ENCODE measurements around the gene E2F3.

The E2F3 gene

DNA sequence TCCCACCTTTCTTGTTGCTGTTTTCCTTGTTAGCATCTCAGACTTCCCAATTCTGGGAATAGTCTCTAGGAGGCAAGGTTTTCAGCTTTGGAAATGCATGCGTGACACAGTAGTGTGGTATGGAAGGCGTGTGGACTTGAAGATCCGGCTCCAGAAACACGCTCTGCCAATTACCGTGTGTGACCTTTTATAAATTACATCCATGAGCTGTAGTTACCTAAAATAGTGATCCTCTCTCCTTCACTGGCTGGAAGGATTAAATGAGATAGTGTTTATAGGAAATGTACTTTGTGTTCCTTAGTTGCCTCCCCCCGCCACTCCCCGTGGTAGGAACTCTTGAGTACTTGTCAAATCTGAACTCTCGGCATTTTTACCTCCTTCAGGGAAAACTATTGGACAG lies 13.0 kb downstream of the E2F3 start:
- Histone ChIP-seq H3K36me3 (ENCODE audit: insufficient read depth, low read length) (peaks cover 18% of the 10 kb centered on the region), H3K9me3 (ENCODE audit: insufficient read depth, low read depth, low read length) (no peaks in the 10 kb centered on the region), H3K27me3 (ENCODE audit: insufficient read depth, low read length) (no peaks in the 10 kb centered on the region), H3K4me3 (ENCODE audit: low read length) (no peak overlapping the region), H3K9ac (ENCODE audit: low read depth, low read length) (no peak overlapping the region), H3K4me1 (ENCODE audit: insufficient read depth, low read length) (peaks cover 44% of the 10 kb centered on the region), H3K27ac (ENCODE audit: low read depth, low read length) (no peak overlapping the region)
- WGBS, result 94% methylated on average over 7 of the region's 8 CpGs

DNA sequence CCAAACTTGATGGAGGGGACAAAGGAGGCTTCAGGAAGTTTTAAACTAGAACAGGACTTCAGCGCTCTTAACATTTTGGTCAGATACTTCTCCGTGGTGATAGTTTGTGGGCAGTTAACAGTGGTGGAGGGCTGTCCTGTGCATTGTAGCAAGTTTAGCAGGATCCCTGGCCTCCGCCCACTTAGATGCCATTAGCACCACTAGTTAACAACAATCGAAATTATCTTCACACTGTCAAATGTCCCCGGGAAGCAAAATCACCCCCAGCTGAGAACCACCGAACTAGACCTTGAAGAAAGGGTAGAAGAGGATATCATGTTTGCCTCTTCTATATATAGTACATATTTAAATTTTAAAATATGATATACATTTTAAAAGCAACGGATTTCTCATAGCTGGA lies 13.6 kb downstream of the E2F3 start:
- 93% methylated on average over 6 of the region's 7 CpGs for WGBS
- Histone ChIP-seq H3K27ac (ENCODE audit: low read depth, low read length) (no peak overlapping the region), H3K27me3 (ENCODE audit: insufficient read depth, low read length) (no peaks in the 10 kb centered on the region), H3K9me3 (ENCODE audit: insufficient read depth, low read depth, low read length) (no peaks in the 10 kb centered on the region), H3K36me3 (ENCODE audit: insufficient read depth, low read length) (peaks cover 20% of the 10 kb centered on the region), H3K4me1 (ENCODE audit: insufficient read depth, low read length) (peaks cover 43% of the 10 kb centered on the region), H3K4me3 (ENCODE audit: low read length) (no peak overlapping the region), H3K9ac (ENCODE audit: low read depth, low read length) (no peak overlapping the region)

DNA sequence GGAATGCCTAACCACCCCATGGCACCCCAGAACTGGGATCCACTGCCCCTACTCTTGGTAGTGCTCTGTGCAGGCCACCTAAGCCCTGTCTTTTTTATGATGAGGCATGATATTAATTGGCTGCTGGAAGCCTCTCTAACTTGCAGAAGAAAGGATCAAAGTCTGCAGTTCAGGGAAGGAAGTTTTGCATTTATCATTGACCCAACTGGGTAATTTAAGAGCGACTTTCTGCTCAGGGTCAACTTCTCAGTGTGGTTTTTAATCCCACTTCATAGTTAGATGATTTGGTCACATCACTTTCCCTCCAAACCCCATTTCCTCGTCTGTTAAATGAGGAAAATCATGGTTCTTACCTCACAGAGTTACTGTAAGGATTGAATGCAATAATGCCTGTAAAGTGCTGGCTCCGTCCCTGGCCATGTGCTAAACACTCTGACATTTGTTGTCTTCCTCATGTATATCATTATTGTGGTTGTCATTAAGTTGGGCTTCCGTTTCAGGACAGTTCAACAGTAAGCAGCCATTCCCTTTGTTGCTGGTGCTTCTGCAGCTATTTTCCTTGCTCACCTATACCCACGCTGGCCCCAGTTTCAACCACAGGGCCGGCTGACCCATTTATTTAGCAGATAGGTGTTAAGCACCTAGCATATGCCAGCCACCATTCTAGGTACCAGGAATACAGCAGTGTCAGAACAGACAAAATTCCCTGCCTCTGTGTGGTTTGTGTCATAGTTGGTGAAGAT lies 14.2 kb downstream of the E2F3 start:
- Histone ChIP-seq H3K4me1 (ENCODE audit: insufficient read depth, low read length) (peaks cover 41% of the 10 kb centered on the region), H3K36me3 (ENCODE audit: insufficient read depth, low read length) (peaks cover 25% of the 10 kb centered on the region)
- 83% methylated on average over 6 of the region's 6 CpGs for WGBS

GRCh38 chr6:20416567-20417345 lies 15.1 kb downstream of the E2F3 start:
- Histone ChIP-seq H3K27ac (ENCODE audit: low read depth, low read length) (no peak overlapping the region), H3K36me3 (ENCODE audit: insufficient read depth, low read length) (peaks cover 27% of the 10 kb centered on the region), H3K4me3 (ENCODE audit: low read length) (no peak overlapping the region), H3K4me1 (ENCODE audit: insufficient read depth, low read length) (peaks cover 37% of the 10 kb centered on the region), H3K9ac (ENCODE audit: low read depth, low read length) (no peak overlapping the region), H3K9me3 (ENCODE audit: insufficient read depth, low read depth, low read length) (no peaks in the 10 kb centered on the region), H3K27me3 (ENCODE audit: insufficient read depth, low read length) (no peaks in the 10 kb centered on the region)
- WGBS, result 72% methylated on average over 4 of the region's 4 CpGs

More for the DNA sequence above, 14.2 kb downstream of the E2F3 start:
- Histone ChIP-seq H3K4me3 (ENCODE audit: low read length) (no peak overlapping the region), H3K9me3 (ENCODE audit: insufficient read depth, low read depth, low read length) (no peaks in the 10 kb centered on the region), H3K27ac (ENCODE audit: low read depth, low read length) (no peak overlapping the region), H3K9ac (ENCODE audit: low read depth, low read length) (no peak overlapping the region), H3K27me3 (ENCODE audit: insufficient read depth, low read length) (no peaks in the 10 kb centered on the region)

GRCh38 chr6:20417819-20418218 lies 16.1 kb downstream of the E2F3 start:
- H3K4me1 ChIP-seq (ENCODE audit: insufficient read depth, low read length), result peaks cover 36% of the 10 kb centered on the region
- H3K9ac ChIP-seq (ENCODE audit: low read depth, low read length), result no peak overlapping the region
- peaks cover 21% of the 10 kb centered on the region; the same call in 1 of the 2 replicates for H3K36me3 ChIP-seq (ENCODE audit: insufficient read depth, low read length)
- no peaks in the 10 kb centered on the region for H3K9me3 ChIP-seq (ENCODE audit: insufficient read depth, low read depth, low read length)
- 91% methylated on average over 6 of the region's 6 CpGs for WGBS
- H3K27me3 ChIP-seq (ENCODE audit: insufficient read depth, low read length), result no peaks in the 10 kb centered on the region
- no peak overlapping the region for H3K27ac ChIP-seq (ENCODE audit: low read depth, low read length)
- H3K4me3 ChIP-seq (ENCODE audit: low read length), result no peak overlapping the region

DNA sequence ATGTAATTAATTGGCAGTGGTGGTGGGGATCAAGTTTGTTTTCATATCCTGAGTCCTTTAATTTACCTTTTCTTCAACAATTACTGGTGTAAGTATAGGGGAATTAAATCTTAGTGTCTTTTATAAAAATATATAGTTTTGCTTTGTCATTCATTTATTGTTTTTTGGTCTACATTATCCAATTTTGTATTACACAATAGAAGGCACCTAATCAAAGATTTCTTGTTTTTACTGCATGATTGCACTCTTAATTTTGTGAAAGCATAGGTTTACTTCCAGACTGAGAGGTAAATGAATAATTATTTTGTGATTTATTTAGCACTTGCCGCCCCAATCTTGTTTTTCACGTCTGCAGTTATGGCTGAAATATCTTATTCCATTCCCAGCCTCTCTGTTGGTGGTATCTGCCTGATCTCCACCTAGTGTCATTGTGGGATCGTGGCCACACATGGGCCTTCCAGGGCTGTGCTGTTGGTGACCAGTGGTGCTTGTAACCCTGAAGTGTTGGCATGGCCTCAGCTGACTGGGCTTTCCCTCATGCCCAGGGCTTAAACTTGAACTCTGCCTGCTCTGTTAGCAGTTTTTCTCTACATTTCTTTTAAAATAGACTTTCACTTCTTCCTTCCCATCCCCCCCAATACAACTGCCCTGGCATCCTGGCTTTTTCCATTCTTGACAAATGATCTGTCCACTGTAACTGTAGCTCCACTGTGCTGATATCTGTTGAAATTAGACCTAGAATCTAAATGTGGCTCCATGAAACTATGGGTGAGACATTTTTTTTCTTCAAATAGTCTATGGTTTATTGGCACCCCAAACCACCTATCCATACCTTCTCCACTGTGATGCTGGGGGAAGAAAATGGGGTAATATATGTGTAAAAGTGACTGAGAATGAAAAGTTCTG lies 24.8 kb downstream of the E2F3 start:
- Histone ChIP-seq H3K4me1 (ENCODE audit: insufficient read depth, low read length) (peaks cover 14% of the 10 kb centered on the region; the same call in 1 of the 2 replicates), H3K36me3 (ENCODE audit: insufficient read depth, low read length) (peaks cover 17% of the 10 kb centered on the region), H3K27ac (ENCODE audit: low read depth, low read length) (no peak overlapping the region), H3K9me3 (ENCODE audit: insufficient read depth, low read depth, low read length) (no peaks in the 10 kb centered on the region), H3K4me3 (ENCODE audit: low read length) (no peak overlapping the region), H3K27me3 (ENCODE audit: insufficient read depth, low read length) (no peaks in the 10 kb centered on the region), H3K9ac (ENCODE audit: low read depth, low read length) (no peak overlapping the region)
- WGBS, result 93% methylated on average over 3 of the region's 3 CpGs

GRCh38 chr6:20427856-20428255 lies 26.2 kb downstream of the E2F3 start:
- Histone ChIP-seq H3K36me3 (ENCODE audit: insufficient read depth, low read length) (peaks cover 25% of the 10 kb centered on the region), H3K27me3 (ENCODE audit: insufficient read depth, low read length) (no peaks in the 10 kb centered on the region), H3K27ac (ENCODE audit: low read depth, low read length) (no peak overlapping the region), H3K9ac (ENCODE audit: low read depth, low read length) (no peak overlapping the region), H3K9me3 (ENCODE audit: insufficient read depth, low read depth, low read length) (no peaks in the 10 kb centered on the region), H3K4me3 (ENCODE audit: low read length) (no peak overlapping the region), H3K4me1 (ENCODE audit: insufficient read depth, low read length) (peaks cover 14% of the 10 kb centered on the region; the same call in 1 of the 2 replicates)
- 77% methylated on average over 5 of the region's 6 CpGs for WGBS

DNA sequence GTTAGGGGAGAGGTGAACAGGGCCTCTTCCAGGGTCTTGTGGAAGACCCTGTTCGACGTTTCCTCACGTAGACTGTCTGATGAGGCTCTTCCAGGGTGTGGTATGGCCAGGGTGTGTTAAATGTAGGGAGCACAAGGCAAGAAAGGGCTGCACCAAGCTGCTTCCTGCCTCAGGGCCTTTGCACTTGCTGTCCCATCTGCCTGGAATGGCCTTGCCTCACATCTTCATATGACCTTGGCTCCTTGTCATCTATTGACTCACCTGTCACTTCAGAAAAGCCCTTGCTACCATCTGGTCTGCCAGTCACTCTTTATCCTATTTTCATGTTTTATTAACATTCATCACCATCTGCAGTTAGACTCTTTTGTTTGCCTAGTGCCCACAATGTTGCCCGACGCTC lies 31.0 kb downstream of the E2F3 start:
- peaks cover 30% of the 10 kb centered on the region for H3K36me3 ChIP-seq (ENCODE audit: insufficient read depth, low read length)
- H3K27ac ChIP-seq (ENCODE audit: low read depth, low read length), result no peak overlapping the region
- no peaks in the 10 kb centered on the region for H3K9me3 ChIP-seq (ENCODE audit: insufficient read depth, low read depth, low read length)
- H3K4me3 ChIP-seq (ENCODE audit: low read length), result no peak overlapping the region
- 97% methylated on average over 5 of the region's 5 CpGs for WGBS
- H3K9ac ChIP-seq (ENCODE audit: low read depth, low read length), result no peak overlapping the region
- no peaks in the 10 kb centered on the region for H3K27me3 ChIP-seq (ENCODE audit: insufficient read depth, low read length)
- H3K4me1 ChIP-seq (ENCODE audit: insufficient read depth, low read length), result peaks cover 3% of the 10 kb centered on the region; the same call in 1 of the 2 replicates

DNA sequence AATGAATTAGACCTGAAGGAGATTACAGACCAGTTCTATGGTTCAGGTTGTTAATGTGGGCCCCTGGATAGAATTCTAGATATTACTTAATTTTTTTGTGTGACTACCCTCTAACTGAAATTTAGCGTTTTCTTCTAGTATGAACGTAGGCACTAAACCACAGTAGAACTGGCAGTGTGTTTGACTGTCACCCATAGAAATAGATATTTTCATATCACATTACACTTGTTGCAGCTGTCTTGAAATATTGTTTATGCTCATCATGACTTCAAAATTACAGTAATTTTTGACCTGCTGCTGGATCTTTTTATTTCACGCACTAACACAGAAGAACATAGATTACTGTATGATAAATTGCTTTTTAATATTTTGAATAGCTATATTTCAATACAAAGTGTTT lies 31.6 kb downstream of the E2F3 start:
- peaks cover 9% of the 10 kb centered on the region for H3K4me1 ChIP-seq (ENCODE audit: insufficient read depth, low read length)
- WGBS, result 97% methylated on average over 3 of the region's 3 CpGs
- no peaks in the 10 kb centered on the region for H3K27me3 ChIP-seq (ENCODE audit: insufficient read depth, low read length)
- no peaks in the 10 kb centered on the region for H3K9me3 ChIP-seq (ENCODE audit: insufficient read depth, low read depth, low read length)
- H3K9ac ChIP-seq (ENCODE audit: low read depth, low read length), result no peak overlapping the region
- peaks cover 30% of the 10 kb centered on the region for H3K36me3 ChIP-seq (ENCODE audit: insufficient read depth, low read length)
- H3K27ac ChIP-seq (ENCODE audit: low read depth, low read length), result no peak overlapping the region
- H3K4me3 ChIP-seq (ENCODE audit: low read length), result no peak overlapping the region

DNA sequence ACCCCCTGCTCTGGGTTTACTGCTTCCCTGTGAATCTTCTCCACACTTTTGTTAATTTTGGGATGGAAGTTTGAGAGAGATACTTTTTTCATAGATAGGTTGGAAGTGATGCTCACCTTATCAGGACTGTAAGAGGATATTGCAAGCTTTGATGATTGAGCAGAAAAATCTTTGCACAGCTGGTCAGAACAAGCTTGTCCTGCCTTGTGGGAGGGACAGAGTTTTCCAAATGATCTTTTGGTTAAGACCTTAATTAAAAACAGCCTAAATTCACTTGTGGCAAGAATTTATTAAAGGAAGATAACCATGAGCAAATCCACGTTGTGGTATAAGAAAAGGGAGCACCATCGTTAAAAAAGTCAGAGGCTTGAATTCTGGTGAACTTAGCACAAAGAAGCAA lies 32.2 kb downstream of the E2F3 start:
- Histone ChIP-seq H3K4me1 (ENCODE audit: insufficient read depth, low read length) (peaks cover 16% of the 10 kb centered on the region), H3K27ac (ENCODE audit: low read depth, low read length) (no peak overlapping the region), H3K4me3 (ENCODE audit: low read length) (no peak overlapping the region), H3K9me3 (ENCODE audit: insufficient read depth, low read depth, low read length) (no peaks in the 10 kb centered on the region), H3K9ac (ENCODE audit: low read depth, low read length) (no peak overlapping the region), H3K36me3 (ENCODE audit: insufficient read depth, low read length) (peaks cover 30% of the 10 kb centered on the region), H3K27me3 (ENCODE audit: insufficient read depth, low read length) (no peaks in the 10 kb centered on the region)
- 95% methylated on average over 2 of the region's 2 CpGs for WGBS

DNA sequence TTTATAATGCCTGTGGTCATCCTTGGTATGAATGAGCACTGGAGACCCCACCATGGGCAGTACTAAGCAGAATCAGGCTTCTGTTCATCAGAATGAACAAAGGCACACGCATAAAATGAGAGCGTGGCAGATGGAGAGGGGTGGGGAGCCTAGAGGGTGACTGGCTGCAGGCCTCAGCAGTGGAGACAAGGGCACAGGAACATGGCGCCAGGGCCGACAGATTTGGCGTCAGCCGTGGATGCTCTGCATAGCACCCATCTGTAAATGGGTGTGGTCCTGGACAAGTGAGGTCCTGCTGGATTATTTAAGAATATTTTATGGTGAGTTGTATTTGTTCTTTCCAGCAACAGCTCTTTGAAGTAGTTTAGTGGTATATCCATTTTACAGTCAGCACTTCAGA lies 33.1 kb downstream of the E2F3 start:
- Histone ChIP-seq H3K9me3 (ENCODE audit: insufficient read depth, low read depth, low read length) (no peaks in the 10 kb centered on the region), H3K27ac (ENCODE audit: low read depth, low read length) (no peak overlapping the region)
- WGBS, result 96% methylated on average over 6 of the region's 6 CpGs

More for the DNA sequence above, 33.1 kb downstream of the E2F3 start:
- Histone ChIP-seq H3K4me3 (ENCODE audit: low read length) (no peak overlapping the region), H3K36me3 (ENCODE audit: insufficient read depth, low read length) (peaks cover 38% of the 10 kb centered on the region), H3K4me1 (ENCODE audit: insufficient read depth, low read length) (peaks cover 18% of the 10 kb centered on the region), H3K9ac (ENCODE audit: low read depth, low read length) (no peak overlapping the region), H3K27me3 (ENCODE audit: insufficient read depth, low read length) (no peaks in the 10 kb centered on the region)

Measured in HUES64 (cell line).